Hematopoietic multipotent progenitor cell (in vitro differentiated cells): ENCODE measurements around the gene U2AF2. TPM values are rescaled to one million over a fixed set of nuclear protein-coding genes. Genes with fewer than 3 reads are reported as not detected.

Source experiments
- DNase-seq, 3 donors: peaks; one replicate each; pipeline ENCODE4 v3.0.0-alpha.2; 2011 to 2015; ENCODE audit warnings: low read depth in 2 of 3, low spot score in 2 of 3
- total RNA-seq: library from RNA; depleted of rRNA; stranded (reverse); fragments of >200 nt; gene quantifications from one replicate; pipeline ENCODE4 v1.2.3, GENCODE V29; 2012

U2AF2 gene
- total RNA-seq, 1 donor = 158 TPM

DNA sequence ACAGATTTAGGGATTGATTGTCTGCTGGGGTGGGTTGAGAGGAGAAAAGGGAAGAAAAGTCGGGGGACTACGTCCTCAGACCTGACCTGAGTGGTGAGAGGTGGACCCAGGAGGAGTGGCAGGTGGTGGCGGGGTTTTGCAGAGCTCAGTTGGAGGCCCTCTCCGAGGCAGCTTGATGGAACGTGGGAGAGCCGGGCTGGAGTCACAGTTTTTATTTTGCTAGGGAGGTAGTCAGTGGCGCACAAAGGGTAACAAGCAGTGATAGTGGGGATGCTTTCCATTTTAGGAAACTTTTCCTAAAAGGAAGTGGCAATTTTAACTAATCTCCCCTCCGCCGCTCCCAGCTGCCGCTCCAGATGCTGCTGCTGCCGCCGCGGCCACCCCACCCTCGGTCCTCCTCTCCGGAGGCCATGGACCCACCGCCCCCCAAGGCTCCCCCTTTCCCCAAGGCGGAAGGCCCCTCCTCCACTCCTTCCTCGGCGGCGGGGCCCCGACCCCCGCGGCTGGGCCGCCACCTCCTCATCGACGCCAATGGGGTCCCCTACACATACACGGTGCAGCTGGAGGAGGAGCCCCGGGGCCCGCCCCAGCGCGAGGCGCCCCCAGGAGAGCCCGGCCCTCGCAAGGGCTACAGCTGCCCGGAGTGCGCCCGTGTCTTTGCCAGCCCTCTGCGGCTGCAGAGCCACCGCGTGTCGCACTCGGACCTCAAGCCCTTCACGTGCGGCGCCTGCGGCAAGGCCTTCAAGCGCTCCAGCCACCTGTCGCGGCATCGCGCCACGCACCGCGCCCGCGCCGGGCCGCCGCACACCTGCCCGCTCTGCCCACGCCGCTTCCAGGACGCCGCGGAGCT is 12.5 kb upstream of the U2AF2 start:
- DNase-seq = no peak

DNA sequence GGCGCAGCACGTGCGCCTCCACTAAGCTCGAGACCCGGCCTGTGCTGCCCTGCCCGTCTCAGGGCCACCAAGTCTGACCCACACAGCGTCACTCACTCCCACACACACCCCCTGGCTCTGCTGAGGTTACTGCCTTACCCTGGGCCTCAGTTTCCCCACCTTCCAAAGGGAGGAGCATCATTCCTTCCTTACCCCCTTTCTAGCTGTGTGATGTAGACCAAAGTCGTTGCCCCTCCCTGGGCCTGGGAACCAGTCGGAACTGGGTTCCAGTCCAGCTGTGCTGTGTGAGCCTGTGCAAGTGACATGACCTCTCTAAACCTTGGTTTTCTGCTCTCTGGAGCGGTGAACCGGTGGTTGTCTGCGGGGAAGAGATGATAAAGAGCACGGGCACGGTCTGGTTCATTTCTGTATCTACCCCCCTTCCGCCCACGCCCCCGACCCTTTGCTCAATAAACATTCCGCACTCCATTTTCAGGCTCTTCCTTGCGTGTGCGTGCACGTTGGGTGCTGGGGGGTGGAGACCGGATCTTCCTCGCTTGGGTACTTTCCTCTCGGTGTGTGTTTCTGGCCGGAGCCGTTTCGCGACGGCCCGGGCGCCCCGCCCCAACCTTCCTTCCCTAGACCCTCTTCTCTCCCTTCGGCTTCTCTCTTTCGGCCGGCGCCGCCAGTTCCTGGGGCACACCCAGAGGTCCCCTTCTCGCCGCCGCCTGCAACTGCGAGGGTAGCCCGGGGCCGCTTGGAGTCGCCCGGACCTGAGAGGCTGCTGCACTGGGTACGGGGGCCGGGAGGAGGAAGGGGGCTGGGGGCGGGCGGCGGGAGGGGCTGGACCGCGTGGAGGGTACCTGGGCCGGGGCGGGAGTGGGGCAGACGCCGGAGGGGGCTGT is 11.6 kb upstream of the U2AF2 start, which contains the start of gene ZNF581:
TSS of gene ZNF581 (plus strand) at position 647 of the 884 bp plus-strand sequence. CDS start 923 bp downstream, outside the sequence.
- DNase-seq = peak in 2 of 3 donors; percentile 74 to 76

DNA sequence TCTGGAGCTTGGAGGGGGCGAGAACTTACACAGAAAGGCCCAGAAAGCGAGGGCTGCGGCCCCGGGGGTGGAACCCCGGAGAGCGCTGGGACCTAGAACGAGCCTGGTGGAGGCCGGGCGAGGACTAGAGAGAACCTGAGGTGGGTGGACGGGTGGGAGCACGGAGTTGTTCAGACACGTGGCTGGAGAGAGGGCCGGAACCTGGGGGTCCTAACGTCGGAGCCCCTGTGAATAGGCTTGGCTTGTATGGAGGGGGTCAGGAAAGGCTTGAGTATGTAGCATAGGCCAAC is 11.0 kb upstream of the U2AF2 start:
- DNase-seq = no peak

GRCh38 chr19:55644191-55644833 is 10.5 kb upstream of the U2AF2 start:
- no peak for DNase-seq

DNA sequence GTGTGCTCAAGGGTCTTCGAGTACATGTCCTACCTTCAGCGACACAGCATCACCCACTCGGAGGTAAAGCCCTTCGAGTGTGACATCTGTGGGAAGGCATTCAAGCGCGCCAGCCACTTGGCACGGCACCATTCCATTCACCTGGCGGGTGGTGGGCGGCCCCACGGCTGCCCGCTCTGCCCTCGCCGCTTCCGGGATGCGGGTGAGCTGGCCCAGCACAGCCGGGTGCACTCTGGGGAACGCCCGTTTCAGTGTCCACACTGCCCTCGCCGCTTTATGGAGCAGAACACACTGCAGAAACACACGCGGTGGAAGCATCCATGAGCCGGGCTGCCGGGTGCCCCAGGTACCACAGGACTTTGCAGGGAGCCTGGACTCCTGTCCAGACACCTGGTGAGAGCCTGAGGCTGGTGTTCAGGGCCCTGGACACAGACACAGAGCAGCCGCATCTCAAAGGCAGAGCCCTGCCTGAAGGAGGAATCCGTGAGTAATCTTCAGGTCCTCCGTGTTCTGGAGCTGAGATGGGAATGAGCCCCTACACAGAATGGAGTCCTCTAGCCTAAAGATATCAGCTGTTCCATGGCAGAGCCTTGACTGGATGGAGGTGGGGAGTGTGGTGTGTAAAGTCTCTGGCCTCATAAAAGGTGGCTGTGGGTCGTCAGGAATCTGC is 9.9 kb upstream of the U2AF2 start:
- no peak for DNase-seq

- DNase-seq = no peak
These were observed 9.3 kb upstream of the U2AF2 start for GRCh38 chr19:55645512-55645881.

GRCh38 chr19:55646889-55647731 is 7.7 kb upstream of the U2AF2 start:
- DNase-seq = no peak

- peak in 1 of 3 donors; percentile 62 for DNase-seq
These were observed 6.9 kb upstream of the U2AF2 start, which contains the start of gene CCDC106 for GRCh38 chr19:55647732-55648584. CCDC106 (plus strand) TSS chr19:55648212; CDS start chr19:55649047, 835 bp downstream.

- no peak for DNase-seq
These were observed 6.1 kb upstream of the U2AF2 start for GRCh38 chr19:55648585-55649267.

DNA sequence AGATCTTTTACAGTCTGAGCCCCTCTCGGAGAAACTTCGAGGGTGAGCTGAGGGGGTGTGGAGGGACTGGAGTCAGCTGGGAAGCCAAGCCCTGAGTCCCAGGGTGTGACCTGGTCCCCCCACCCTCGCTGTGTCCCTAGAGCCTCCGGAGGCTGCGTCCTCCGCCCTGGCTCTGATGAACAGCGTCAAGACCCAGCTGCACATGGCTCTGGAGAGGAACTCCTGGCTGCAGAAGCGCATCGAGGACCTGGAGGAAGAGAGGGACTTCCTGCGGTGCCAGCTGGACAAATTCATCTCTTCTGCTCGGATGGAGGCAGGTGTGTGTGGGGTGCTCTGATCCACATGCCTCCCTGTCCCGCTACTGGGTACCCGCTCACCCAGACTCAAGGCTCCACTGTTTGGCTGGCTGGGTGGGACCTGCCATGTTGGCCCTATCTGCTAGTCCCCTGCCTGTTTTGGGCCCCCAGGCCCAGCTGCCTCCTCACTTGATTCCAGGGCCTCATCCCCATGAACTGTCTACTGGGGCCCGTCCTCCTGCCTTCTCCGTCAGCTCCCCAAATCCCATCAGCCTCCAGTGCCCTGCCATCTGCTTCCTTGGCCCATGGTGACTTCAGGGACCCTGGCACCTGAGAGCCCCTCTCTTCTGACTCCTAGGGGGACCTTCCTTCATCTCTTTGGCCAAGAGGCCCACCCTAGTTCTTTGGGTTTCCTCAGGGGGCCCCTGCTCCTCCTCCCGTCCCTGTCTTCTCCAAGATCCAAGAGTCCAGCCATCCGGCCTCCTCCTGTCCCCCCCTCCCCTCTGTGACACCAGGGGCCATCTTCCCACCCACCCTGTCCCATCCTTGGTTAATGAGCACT is 5.3 kb upstream of the U2AF2 start:
- no peak for DNase-seq

DNA sequence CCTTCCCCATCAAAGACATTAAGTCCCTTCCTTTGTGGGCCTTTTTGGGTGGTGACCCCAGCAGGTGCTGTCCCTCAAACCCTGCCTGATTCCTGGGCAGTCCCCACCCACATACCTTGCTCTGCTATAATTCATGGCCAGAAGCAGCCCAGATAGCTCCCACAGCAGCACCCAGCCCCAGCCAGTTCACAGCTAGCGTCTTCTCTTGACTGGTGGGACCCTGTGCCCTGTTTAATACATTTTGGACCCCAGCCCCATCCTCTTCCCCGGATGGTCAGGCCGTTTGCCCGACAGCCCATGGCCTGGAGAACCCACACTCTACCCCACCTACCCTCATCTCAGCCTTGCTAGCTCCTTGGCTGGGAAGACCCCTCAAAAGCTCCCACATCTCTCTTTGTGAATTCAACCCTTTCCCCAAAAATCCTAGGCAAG is 4.7 kb upstream of the U2AF2 start:
- no peak for DNase-seq

- no peak for DNase-seq
These were observed 4.1 kb upstream of the U2AF2 start for GRCh38 chr19:55650602-55651230.

GRCh38 chr19:55651236-55651635 is 3.6 kb upstream of the U2AF2 start:
- DNase-seq = no peak

GRCh38 chr19:55652311-55653128 is 2.3 kb upstream of the U2AF2 start:
- no peak for DNase-seq

DNA sequence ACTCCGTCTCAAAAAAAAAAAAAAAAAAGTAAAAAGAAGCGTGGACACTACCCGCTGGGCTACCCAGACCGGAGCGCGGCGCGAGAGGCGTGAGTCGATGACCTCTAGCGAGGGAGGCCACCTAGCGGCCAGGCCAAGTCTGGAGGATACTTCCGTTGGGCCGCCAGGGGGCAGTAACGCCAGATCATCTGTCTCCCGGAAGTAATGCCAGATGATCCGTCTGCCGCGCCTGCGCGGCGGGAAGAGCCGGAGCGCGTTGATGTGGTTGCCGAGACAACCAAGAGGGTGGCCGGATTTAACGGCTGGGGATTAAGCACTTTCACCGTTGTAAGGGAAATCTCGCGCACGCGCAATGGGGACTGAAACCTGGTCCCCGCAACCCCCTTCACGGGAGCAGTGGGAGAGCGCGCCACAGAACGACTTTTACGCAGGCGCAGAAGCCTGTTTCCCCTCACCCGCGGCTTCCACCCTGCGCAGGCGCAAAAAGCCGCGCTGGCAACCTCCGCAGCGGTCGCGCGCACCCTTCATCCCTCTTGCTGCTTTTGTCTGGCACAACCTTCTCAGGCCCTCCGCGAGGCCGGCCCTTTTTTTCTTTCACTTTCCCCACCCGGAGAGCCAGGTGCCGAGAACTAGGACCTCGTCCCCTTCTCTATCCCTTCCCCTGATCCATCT is 1.0 kb upstream of the U2AF2 start:
- peak; percentile 99 for DNase-seq
